Esophagus squamous epithelium (tissue), 4 donors: Measurements from ENCODE around the gene LFNG.

Experiments
- CTCF ChIP-seq, 6 experiments: fragments of 450-650 bp in 4 of 6; fragments of 200-600 bp in 2 of 6; sonication (generic) in 2 of 6; IDR thresholded peaks; one replicate each; pipeline ENCODE4 v1.5.1; 2016 to 2019; ENCODE audit warnings: antibody characterized with exemption in 6 of 6, mild to moderate bottlenecking in 4 of 6, moderate library complexity in 4 of 6
- POLR2A ChIP-seq, 4 donors: fragments of 450-650 bp; IDR thresholded peaks; one replicate each; pipeline ENCODE4 v1.6.1; 2017; ENCODE audit warnings: antibody characterized with exemption in 4 of 4, mild to moderate bottlenecking in 4 of 4, moderate library complexity in 3 of 4

- TF ChIP-seq CTCF (IDR thresholded peaks at IDR 0.05) (no peak), POLR2A (IDR thresholded peaks at IDR 0.05) (no peak)
Measured at GRCh38 chr7:2473496-2474180, 45.9 kb upstream of the LFNG start.
